Breast epithelium (tissue), 4 donors: Measurements from ENCODE around the gene INAFM2. TPM values are rescaled to one million over a fixed set of nuclear protein-coding genes. Genes with fewer than 3 reads are reported as not detected.
A peak's percentile ranks its signal among the peaks of the same experiment; 100 is the strongest.

Source experiments
- DNase-seq, 2 donors: peaks; one replicate each; pipeline ENCODE4 v3.0.0-alpha.2; 2019; ENCODE audit warnings: low spot score in 2 of 2
- H3K27ac ChIP-seq, 2 donors: fragments of 200-600 bp; sonication (generic) in 1 of 2; one replicate each; pipeline ENCODE4 v1.5.1; 2016 to 2019; ENCODE audit warnings: mild to moderate bottlenecking in 1 of 2
- H3K27me3 ChIP-seq, 2 donors: fragments of 200-600 bp; sonication (generic) in 1 of 2; one replicate each; pipeline versions ENCODE4 v1.5.1 to v1.6.0; 2017 to 2019; ENCODE audit warnings: control low read depth in 1 of 2, mild to moderate bottlenecking in 1 of 2
- H3K36me3 ChIP-seq: fragments of 200-600 bp; one replicate; pipeline ENCODE4 v1.5.1; 2019
- H3K4me1 ChIP-seq, 2 donors: fragments of 200-600 bp; sonication (generic); one replicate each; pipeline ENCODE4 v1.5.1; 2016 to 2019; ENCODE audit warnings: control low read depth in 1 of 2
- H3K4me3 ChIP-seq, 3 donors: fragments of 200-600 bp; sonication (generic); 1 replicate in 2 of 3; 2 replicates in 1 of 3; pipeline ENCODE4 v1.5.1; 2016 to 2019; ENCODE audit warnings: mild to moderate bottlenecking in 3 of 3, moderate library complexity in 2 of 3
- H3K9me3 ChIP-seq, 2 donors: fragments of 200-600 bp; sonication (generic) in 1 of 2; one replicate each; pipeline ENCODE4 v1.5.1; 2016 to 2019; ENCODE audit warnings: control low read depth in 1 of 2
- POLR2A ChIP-seq: fragments of 450-650 bp; IDR thresholded peaks from one replicate; pipeline ENCODE4 v1.6.1; 2016; ENCODE audit warnings: antibody characterized with exemption, mild to moderate bottlenecking, moderate library complexity
- POLR2AphosphoS5 ChIP-seq, 3 donors: sonication (generic); formaldehyde crosslinking; IDR thresholded peaks; one replicate each; pipeline ENCODE4 v1.6.1; 2017; ENCODE audit warnings: antibody characterized with exemption in 3 of 3
- intact Hi-C: fragments of 100-400 bp; cut with DNase I; formaldehyde crosslinking; loops from one replicate; pipeline ENCODE4 v1.15.1; 2023; ENCODE audit warnings: low total_unique reads
- total RNA-seq, 3 donors: library from RNA; depleted of rRNA; stranded (reverse); fragments of >200 nt; gene quantifications; one replicate each; pipeline ENCODE4 v1.1.0, GENCODE V29; 2016
- TF ChIP-seq, protein P1 (sequence below), 3 donors: fragments of 450-650 bp; IDR thresholded peaks; one replicate each; pipeline ENCODE4 v1.5.1; 2016 to 2017; ENCODE audit warnings: antibody characterized with exemption in 3 of 3, mild to moderate bottlenecking in 3 of 3, moderate library complexity in 3 of 3

INAFM2 gene
- total RNA-seq, 3 donors from 2014 or later = 5.1 to 17.3 (median 12.5) TPM

DNA sequence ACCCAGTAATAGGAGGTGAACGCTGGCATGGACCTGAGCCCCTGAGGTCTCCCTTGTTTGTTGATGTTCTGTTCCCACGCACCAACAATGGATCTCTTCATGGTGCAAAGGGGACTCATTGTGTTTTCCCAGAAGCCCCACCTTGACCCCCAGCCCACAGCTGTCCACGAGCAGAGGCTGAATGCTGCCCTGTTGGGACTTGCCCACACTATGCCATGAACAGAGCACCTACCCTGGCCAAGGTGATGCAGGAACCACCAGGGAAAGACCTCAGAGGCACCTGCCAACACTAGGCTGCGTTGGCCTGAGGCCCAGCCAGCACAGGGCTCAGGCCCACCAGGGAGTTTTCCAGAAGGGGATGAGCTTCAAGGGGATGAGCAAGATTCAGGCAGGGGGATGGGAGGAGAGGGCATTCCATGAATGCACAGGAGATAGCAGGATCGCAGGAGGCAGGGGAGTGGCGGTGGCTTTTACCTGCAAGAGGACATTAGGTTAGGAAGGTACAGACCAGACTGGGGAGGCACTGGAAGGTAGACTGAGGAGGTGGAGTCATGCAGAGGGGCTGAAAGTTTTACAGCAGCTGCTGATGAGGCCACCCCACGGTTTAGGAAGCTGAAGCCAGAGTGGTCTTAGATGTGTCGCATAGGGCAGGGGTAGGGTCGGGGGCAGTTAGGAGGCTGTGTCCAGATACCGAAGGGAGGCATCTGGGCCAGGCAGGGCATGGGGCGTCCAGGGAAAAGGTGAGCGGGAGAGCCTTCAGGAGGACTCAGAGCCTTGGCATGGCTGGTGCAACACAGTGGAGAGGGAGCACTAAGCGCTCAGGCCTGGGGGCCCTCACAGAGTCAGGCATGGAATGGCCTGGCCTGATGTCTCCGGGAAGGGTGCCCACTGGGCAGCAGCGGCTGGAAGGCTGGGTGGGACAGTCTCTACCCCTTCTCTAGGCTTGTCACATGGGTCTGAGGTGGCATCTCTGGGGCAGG, 23.4 kb downstream of the INAFM2 start:
- Histone ChIP-seq H3K4me3 (no peak overlapping the region), H3K27me3 (no peaks in the 10 kb centered on the region), H3K9me3 (no peaks in the 10 kb centered on the region), H3K36me3 (no peaks in the 10 kb centered on the region), H3K27ac (no peak overlapping the region), H3K4me1 (peaks cover 4 to 13% of the 10 kb centered on the region in 2 donors)
- no peak for TF ChIP-seq POLR2AphosphoS5 (IDR thresholded peaks at IDR 0.05)
- no peak for TF ChIP-seq POLR2A
- TF ChIP-seq, protein P1, sequence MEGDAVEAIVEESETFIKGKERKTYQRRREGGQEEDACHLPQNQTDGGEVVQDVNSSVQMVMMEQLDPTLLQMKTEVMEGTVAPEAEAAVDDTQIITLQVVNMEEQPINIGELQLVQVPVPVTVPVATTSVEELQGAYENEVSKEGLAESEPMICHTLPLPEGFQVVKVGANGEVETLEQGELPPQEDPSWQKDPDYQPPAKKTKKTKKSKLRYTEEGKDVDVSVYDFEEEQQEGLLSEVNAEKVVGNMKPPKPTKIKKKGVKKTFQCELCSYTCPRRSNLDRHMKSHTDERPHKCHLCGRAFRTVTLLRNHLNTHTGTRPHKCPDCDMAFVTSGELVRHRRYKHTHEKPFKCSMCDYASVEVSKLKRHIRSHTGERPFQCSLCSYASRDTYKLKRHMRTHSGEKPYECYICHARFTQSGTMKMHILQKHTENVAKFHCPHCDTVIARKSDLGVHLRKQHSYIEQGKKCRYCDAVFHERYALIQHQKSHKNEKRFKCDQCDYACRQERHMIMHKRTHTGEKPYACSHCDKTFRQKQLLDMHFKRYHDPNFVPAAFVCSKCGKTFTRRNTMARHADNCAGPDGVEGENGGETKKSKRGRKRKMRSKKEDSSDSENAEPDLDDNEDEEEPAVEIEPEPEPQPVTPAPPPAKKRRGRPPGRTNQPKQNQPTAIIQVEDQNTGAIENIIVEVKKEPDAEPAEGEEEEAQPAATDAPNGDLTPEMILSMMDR (IDR thresholded peaks at IDR 0.05) = no peak
- intact Hi-C loops = no loop called here
- DNase-seq = peak in 1 of 2 donors; percentile 63

DNA sequence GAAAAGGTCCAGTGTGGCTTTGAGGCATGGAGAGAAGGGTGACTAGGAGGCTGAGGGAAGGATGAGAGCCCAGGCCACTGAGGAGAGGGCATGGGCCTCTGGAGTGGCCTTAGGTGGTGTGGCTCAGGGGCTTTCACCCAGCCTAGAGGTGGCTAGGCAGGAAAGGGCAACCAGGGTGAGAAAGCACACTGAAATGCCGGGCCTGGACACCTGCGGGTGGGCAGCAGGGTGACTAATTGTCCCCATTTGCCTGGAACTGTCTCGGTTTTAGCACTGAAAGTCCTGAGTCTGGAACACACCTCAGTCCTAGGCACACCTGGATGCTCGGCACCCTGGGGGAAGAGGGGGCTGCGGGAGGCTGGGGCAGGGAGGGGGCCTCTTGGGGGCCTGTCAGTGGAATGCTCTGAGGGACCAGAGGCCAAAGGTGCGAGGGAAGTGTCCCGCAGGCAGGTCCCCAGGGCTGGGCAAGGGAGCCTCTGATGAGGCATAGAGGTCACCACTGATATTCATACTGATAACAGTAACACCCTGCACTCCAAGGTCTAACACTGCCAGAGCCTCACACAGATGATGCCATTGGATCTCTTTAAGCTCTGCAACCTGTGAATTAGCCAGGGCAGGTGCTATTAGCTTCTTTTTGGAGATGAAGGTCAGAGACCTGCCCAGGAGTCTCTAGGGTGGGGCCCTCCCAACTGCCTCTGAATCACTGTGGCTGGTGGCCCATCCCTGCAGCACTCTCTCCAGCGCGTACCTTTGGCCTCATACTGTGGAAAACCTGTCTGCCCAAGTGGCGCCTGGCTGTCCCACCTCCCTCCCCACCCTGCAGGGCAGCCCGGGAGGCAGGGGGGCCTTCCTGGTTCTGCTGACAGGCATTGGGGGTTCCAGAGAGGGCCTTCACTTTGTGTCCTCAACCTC, 24.3 kb downstream of the INAFM2 start:
- Histone ChIP-seq H3K36me3 (no peaks in the 10 kb centered on the region), H3K27ac (no peak overlapping the region), H3K9me3 (no peaks in the 10 kb centered on the region), H3K4me3 (no peak overlapping the region), H3K4me1 (peaks cover 4 to 10% of the 10 kb centered on the region in 2 donors), H3K27me3 (no peaks in the 10 kb centered on the region)
- intact Hi-C loops = no loop called here
- TF ChIP-seq POLR2AphosphoS5 (IDR thresholded peaks at IDR 0.05) = no peak
- no peak for TF ChIP-seq POLR2A
- TF ChIP-seq, protein P1 (IDR thresholded peaks at IDR 0.05) = no peak
- DNase-seq = no peak

- H3K36me3 ChIP-seq = no peaks in the 10 kb centered on the region
- peaks cover 4 to 7% of the 10 kb centered on the region in 2 donors for H3K4me1 ChIP-seq
- H3K27ac ChIP-seq = no peak overlapping the region
- intact Hi-C loops = no loop called here
- H3K27me3 ChIP-seq = no peaks in the 10 kb centered on the region
- no peak overlapping the region for H3K4me3 ChIP-seq
- DNase-seq = no peak
- TF ChIP-seq POLR2A = no peak
- TF ChIP-seq POLR2AphosphoS5 (IDR thresholded peaks at IDR 0.05) = no peak
- TF ChIP-seq, protein P1 (IDR thresholded peaks at IDR 0.05) = no peak
- no peaks in the 10 kb centered on the region for H3K9me3 ChIP-seq
Observed at GRCh38 chr15:40348474-40348870, 25.0 kb downstream of the INAFM2 start.

DNA sequence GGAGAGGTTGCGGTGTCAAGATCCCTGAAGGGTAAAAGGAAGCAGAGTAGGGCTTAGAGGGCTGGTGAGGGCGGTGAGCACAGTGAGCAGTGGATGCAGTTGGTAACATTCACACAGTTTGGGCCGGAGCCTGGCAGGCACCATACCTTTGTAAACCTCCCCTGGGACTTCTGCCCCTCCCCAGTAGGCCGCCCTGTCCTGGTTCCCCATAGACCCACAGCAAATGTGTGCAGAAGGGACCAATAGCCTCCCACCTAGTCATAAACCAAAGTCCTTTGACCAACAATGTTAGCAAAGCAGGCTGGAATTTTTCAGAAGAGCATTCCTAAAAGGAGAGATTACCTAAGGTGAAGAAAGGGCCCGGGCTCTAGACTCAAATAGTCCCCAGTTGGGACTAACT, 25.7 kb downstream of the INAFM2 start:
- H3K4me1 ChIP-seq = peaks cover 0 to 7% of the 10 kb centered on the region in 2 donors
- intact Hi-C loops = no loop called here
- TF ChIP-seq POLR2AphosphoS5 (IDR thresholded peaks at IDR 0.05) (no peak), POLR2A (no peak)
- TF ChIP-seq, protein P1 (IDR thresholded peaks at IDR 0.05) = no peak
- no peak for DNase-seq
- H3K9me3 ChIP-seq = no peaks in the 10 kb centered on the region
- no peak overlapping the region for H3K27ac ChIP-seq
- no peaks in the 10 kb centered on the region for H3K27me3 ChIP-seq
- H3K4me3 ChIP-seq = no peak overlapping the region
- H3K36me3 ChIP-seq = no peaks in the 10 kb centered on the region
